ENCODE measurements around the gene UBE2J2.

DNA sequence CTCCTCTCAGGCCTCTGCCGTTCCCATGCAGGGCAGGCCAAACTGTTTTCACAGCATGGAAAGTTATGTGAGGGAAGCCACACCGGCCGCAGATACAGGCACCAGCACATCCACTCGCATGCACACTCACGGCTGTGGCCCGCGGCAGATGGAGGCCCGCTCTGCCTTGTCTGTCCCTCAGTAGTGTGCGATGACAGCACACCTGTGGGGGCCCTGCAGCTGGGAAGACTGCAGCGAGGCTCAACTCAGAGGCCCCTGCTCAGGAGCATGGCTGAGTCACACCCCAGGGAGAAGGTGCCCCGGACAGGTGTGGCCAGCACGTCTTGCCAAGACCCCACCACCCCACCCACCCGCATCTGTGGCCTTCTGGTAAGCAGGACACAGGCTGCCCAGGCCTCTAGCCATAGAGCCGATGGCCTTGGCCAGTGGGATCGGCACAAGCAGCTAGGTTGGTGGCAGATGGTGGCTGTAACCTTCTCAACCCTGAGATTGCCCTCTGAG, 1.3 kb upstream of the UBE2J2 start:
- TF ChIP-seq TCF12 (IDR thresholded peaks at IDR 0.05; ENCODE audit: low read depth) (no peak), REST (IDR thresholded peaks at IDR 0.05; ENCODE audit: low read depth) (no peak), CREB1 (IDR thresholded peaks at IDR 0.05; ENCODE audit: low read depth) (no peak), YY1 (IDR thresholded peaks at IDR 0.05; ENCODE audit: low read depth) (no peak), NFIC (IDR thresholded peaks at IDR 0.05) (no peak), CEBPB (IDR thresholded peaks at IDR 0.05) (no peak), USF1 (IDR thresholded peaks at IDR 0.05) (no peak), EP300 (IDR thresholded peaks at IDR 0.05; ENCODE audit: borderline replicate concordance) (no peak)
